ENCODE results near the gene DRG2.

The DRG2 gene

DNA sequence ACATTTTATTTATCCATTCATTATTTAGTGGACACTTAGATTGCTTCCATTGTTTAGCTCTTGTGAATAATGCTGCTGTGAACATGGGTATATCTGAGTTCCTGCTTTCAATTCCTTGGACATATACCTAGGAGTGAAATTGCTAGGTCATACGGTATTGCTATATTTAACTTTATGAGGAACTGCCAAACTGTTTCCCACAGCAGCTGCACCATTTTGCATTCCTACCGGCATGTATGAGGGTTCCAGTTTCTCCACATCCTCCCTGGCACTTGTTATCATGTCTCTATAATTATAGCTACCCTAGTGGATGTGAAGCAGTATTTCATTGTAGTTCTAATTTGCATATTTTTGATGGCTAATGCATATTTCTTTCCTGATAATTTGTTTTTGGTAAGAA, 23.7 kb upstream of the DRG2 start:
- Histone ChIP-seq H3K36me3 (ENCODE audit: insufficient read depth, low read length) (peaks cover 71% of the 10 kb centered on the region), H3K4me1 (ENCODE audit: insufficient read depth, low read length) (no peaks in the 10 kb centered on the region), H3K9ac (ENCODE audit: low read depth, low read length) (no peak overlapping the region), H3K4me2 (ENCODE audit: insufficient read depth, low read length) (no peak overlapping the region), H4K20me1 (ENCODE audit: insufficient read depth, low read length) (no peaks in the 10 kb centered on the region), H2AFZ (ENCODE audit: low read depth, low read length) (no peak overlapping the region), H3K79me2 (ENCODE audit: insufficient read depth, low read length) (no peaks in the 10 kb centered on the region), H3K9me3 (ENCODE audit: insufficient read depth, low read length, severe bottlenecking) (no peaks in the 10 kb centered on the region), H3K27me3 (ENCODE audit: insufficient read depth, low read length, poor library complexity) (no peaks in the 10 kb centered on the region), H3K4me3 (ENCODE audit: low read depth in 1 of 2, low read length in 2 of 2) (no peak overlapping the region), H3K27ac (ENCODE audit: low read length) (no peak overlapping the region)
- ATAC-seq (ENCODE audit: insufficient read depth, low read depth) (no peak), DNase-seq (no peak)
- TF ChIP-seq, protein P1, sequence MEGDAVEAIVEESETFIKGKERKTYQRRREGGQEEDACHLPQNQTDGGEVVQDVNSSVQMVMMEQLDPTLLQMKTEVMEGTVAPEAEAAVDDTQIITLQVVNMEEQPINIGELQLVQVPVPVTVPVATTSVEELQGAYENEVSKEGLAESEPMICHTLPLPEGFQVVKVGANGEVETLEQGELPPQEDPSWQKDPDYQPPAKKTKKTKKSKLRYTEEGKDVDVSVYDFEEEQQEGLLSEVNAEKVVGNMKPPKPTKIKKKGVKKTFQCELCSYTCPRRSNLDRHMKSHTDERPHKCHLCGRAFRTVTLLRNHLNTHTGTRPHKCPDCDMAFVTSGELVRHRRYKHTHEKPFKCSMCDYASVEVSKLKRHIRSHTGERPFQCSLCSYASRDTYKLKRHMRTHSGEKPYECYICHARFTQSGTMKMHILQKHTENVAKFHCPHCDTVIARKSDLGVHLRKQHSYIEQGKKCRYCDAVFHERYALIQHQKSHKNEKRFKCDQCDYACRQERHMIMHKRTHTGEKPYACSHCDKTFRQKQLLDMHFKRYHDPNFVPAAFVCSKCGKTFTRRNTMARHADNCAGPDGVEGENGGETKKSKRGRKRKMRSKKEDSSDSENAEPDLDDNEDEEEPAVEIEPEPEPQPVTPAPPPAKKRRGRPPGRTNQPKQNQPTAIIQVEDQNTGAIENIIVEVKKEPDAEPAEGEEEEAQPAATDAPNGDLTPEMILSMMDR (IDR thresholded peaks at IDR 0.05; ENCODE audit: borderline replicate concordance, extremely low read depth, low read length, poor library complexity, severe bottlenecking) = no peak
- TF ChIP-seq EZH2 (IDR thresholded peaks at IDR 0.05; ENCODE audit: borderline replicate concordance, low read depth, low read length, severe bottlenecking) = no peak

DNA sequence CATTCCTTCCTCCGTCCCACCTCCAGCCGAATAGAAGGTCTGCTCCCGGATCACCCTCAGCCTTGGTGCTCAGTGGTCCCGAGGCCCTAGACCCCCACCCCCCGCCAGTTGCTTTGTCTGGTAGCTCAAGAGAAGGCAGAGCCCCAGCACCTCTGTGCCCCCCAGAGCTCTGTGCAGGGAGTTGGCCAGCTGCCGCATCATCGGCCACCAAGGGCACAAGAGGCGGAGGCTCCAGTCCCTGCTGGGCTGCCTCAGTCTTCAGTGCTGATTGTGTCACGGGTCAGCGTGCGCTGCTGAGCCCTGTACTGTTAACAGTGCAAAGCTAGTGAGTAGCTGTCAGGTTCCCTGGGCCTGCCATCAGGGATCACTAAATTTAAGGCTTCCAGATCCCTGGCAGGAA, 22.2 kb upstream of the DRG2 start:
- no peak overlapping the region for H3K9ac ChIP-seq (ENCODE audit: low read depth, low read length)
- peaks cover 59% of the 10 kb centered on the region for H3K36me3 ChIP-seq (ENCODE audit: insufficient read depth, low read length)
- no peak overlapping the region for H3K4me3 ChIP-seq (ENCODE audit: low read depth in 1 of 2, low read length in 2 of 2)
- no peaks in the 10 kb centered on the region for H3K4me1 ChIP-seq (ENCODE audit: insufficient read depth, low read length)
- no peak for ATAC-seq (ENCODE audit: insufficient read depth, low read depth)
- H3K79me2 ChIP-seq (ENCODE audit: insufficient read depth, low read length) = no peaks in the 10 kb centered on the region
- no peaks in the 10 kb centered on the region for H3K27me3 ChIP-seq (ENCODE audit: insufficient read depth, low read length, poor library complexity)
- H3K27ac ChIP-seq (ENCODE audit: low read length) = no peak overlapping the region
- no peak for TF ChIP-seq EZH2 (IDR thresholded peaks at IDR 0.05; ENCODE audit: borderline replicate concordance, low read depth, low read length, severe bottlenecking)
- TF ChIP-seq, protein P1 (IDR thresholded peaks at IDR 0.05; ENCODE audit: borderline replicate concordance, extremely low read depth, low read length, poor library complexity, severe bottlenecking) = no peak
- DNase-seq = no peak
- no peaks in the 10 kb centered on the region for H4K20me1 ChIP-seq (ENCODE audit: insufficient read depth, low read length)
- H3K4me2 ChIP-seq (ENCODE audit: insufficient read depth, low read length) = no peak overlapping the region
- no peaks in the 10 kb centered on the region for H3K9me3 ChIP-seq (ENCODE audit: insufficient read depth, low read length, severe bottlenecking)
- no peak overlapping the region for H2AFZ ChIP-seq (ENCODE audit: low read depth, low read length)

DNA sequence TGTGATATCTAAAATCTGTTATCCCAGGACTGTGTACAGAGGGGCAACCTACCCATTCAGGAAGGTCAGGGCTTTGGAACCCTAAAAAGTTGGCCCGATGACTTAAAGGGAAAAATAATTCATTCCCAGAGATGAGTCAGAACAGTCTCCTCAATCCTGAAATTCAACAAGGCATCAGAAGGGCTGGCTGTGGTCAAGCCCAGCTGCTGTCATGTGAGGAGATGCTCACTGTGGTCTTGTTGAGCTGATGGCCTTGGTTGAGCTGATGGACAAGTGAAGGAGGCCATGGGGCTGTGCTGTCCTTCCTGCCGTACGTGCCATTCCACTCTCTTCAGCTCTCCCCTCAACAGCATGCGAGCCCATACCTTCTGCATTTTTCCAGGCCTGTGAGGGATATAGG, 20.9 kb upstream of the DRG2 start:
- TF ChIP-seq, protein P1 (IDR thresholded peaks at IDR 0.05; ENCODE audit: borderline replicate concordance, extremely low read depth, low read length, poor library complexity, severe bottlenecking) = no peak
- TF ChIP-seq EZH2 (IDR thresholded peaks at IDR 0.05; ENCODE audit: borderline replicate concordance, low read depth, low read length, severe bottlenecking) = no peak
- H3K27ac ChIP-seq (ENCODE audit: low read length) = no peak overlapping the region
- H3K36me3 ChIP-seq (ENCODE audit: insufficient read depth, low read length) = peaks cover 49% of the 10 kb centered on the region
- H3K4me3 ChIP-seq (ENCODE audit: low read depth in 1 of 2, low read length in 2 of 2) = no peak overlapping the region
- no peak overlapping the region for H3K4me2 ChIP-seq (ENCODE audit: insufficient read depth, low read length)
- no peak for ATAC-seq (ENCODE audit: insufficient read depth, low read depth)
- H3K4me1 ChIP-seq (ENCODE audit: insufficient read depth, low read length) = no peaks in the 10 kb centered on the region
- H3K9ac ChIP-seq (ENCODE audit: low read depth, low read length) = no peak overlapping the region
- no peaks in the 10 kb centered on the region for H3K9me3 ChIP-seq (ENCODE audit: insufficient read depth, low read length, severe bottlenecking)
- H2AFZ ChIP-seq (ENCODE audit: low read depth, low read length) = no peak overlapping the region
- no peaks in the 10 kb centered on the region for H4K20me1 ChIP-seq (ENCODE audit: insufficient read depth, low read length)
- H3K27me3 ChIP-seq (ENCODE audit: insufficient read depth, low read length, poor library complexity) = no peaks in the 10 kb centered on the region
- no peaks in the 10 kb centered on the region for H3K79me2 ChIP-seq (ENCODE audit: insufficient read depth, low read length)
- DNase-seq = no peak

DNA sequence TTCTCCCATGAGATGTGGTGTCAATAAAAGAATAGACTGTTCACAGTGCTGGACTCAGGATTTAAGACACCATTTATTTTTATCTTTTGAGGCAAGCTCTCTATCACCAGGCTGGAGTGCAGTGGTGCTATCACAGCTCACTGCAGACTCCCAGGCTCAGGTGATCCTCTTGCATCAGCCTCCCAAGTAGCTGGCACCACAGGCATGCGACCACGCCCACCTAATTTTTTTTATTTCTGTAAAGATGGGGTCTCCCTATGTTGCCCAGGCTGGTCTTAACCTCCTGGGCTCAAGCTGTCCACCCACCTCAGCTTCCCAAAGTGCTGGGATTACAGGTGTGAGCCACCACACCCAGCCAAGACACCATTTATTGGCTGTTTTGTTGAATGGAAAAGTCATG, 18.6 kb upstream of the DRG2 start:
- Histone ChIP-seq H2AFZ (ENCODE audit: low read depth, low read length) (no peak overlapping the region), H4K20me1 (ENCODE audit: insufficient read depth, low read length) (no peaks in the 10 kb centered on the region), H3K9ac (ENCODE audit: low read depth, low read length) (no peak overlapping the region), H3K27me3 (ENCODE audit: insufficient read depth, low read length, poor library complexity) (no peaks in the 10 kb centered on the region), H3K4me2 (ENCODE audit: insufficient read depth, low read length) (no peak overlapping the region), H3K79me2 (ENCODE audit: insufficient read depth, low read length) (no peaks in the 10 kb centered on the region), H3K27ac (ENCODE audit: low read length) (no peak overlapping the region), H3K9me3 (ENCODE audit: insufficient read depth, low read length, severe bottlenecking) (no peaks in the 10 kb centered on the region), H3K4me1 (ENCODE audit: insufficient read depth, low read length) (no peaks in the 10 kb centered on the region), H3K36me3 (ENCODE audit: insufficient read depth, low read length) (peaks cover 31% of the 10 kb centered on the region), H3K4me3 (ENCODE audit: low read depth in 1 of 2, low read length in 2 of 2) (no peak overlapping the region)
- DNase-seq = no peak
- ATAC-seq (ENCODE audit: insufficient read depth, low read depth) = no peak
- TF ChIP-seq, protein P1 (IDR thresholded peaks at IDR 0.05; ENCODE audit: borderline replicate concordance, extremely low read depth, low read length, poor library complexity, severe bottlenecking) = no peak
- TF ChIP-seq EZH2 (IDR thresholded peaks at IDR 0.05; ENCODE audit: borderline replicate concordance, low read depth, low read length, severe bottlenecking) = no peak
